AG20443 (cell line): ENCODE results near the gene CNTN5.

Experiments
- DNase-seq: peaks from one replicate; pipeline ENCODE4 v3.0.0; 2012; ENCODE audit warnings: low spot score, mixed read lengths

The CNTN5 gene

GRCh38 chr11:100329352-100329751 is 1308.6 kb downstream of the CNTN5 start:
- DNase-seq = no peak

- no peak for DNase-seq
Measured at GRCh38 chr11:100336873-100337272, 1316.1 kb downstream of the CNTN5 start.

- DNase-seq = no peak
Measured at GRCh38 chr11:100338144-100338840, 1317.5 kb downstream of the CNTN5 start.

GRCh38 chr11:100340466-100341319 is 1319.9 kb downstream of the CNTN5 start:
- DNase-seq = no peak

- DNase-seq = no peak
Measured at GRCh38 chr11:100353083-100353482, 1332.3 kb downstream of the CNTN5 start.

- no peak for DNase-seq
Measured at GRCh38 chr11:100354736-100355135, 1334.0 kb downstream of the CNTN5 start.

GRCh38 chr11:100356035-100356434 is 1335.3 kb downstream of the CNTN5 start:
- no peak for DNase-seq

GRCh38 chr11:100359281-100359680 is 1338.5 kb downstream of the CNTN5 start:
- no peak for DNase-seq

GRCh38 chr11:100367892-100368291 is 1347.1 kb downstream of the CNTN5 start:
- no peak for DNase-seq

GRCh38 chr11:100383357-100383865 is 1362.7 kb downstream of the CNTN5 start:
- no peak for DNase-seq

- DNase-seq = no peak
Measured at GRCh38 chr11:100396266-100396665, 1375.5 kb downstream of the CNTN5 start.

- DNase-seq = no peak
Measured at GRCh38 chr11:100397401-100397800, 1376.7 kb downstream of the CNTN5 start.

- no peak for DNase-seq
Measured at GRCh38 chr11:100403816-100404215, 1383.1 kb downstream of the CNTN5 start.

GRCh38 chr11:100404907-100405306 is 1384.2 kb downstream of the CNTN5 start:
- no peak for DNase-seq
